Prostate gland (tissue), 2 donors: Measurements from ENCODE around the gene CKMT2.

Experiments used
- CTCF ChIP-seq, 4 experiments: fragments of 200-600 bp in 2 of 4; fragments of 450-650 bp in 2 of 4; sonication (generic) in 2 of 4; IDR thresholded peaks; 1 replicate in 3 of 4; 2 replicates in 1 of 4; pipeline ENCODE4 v1.5.1; 2016 to 2019; ENCODE audit warnings: antibody characterized with exemption in 4 of 4, mild to moderate bottlenecking in 2 of 4, moderate library complexity in 2 of 4
- POLR2A ChIP-seq: fragments of 450-650 bp; IDR thresholded peaks from one replicate; pipeline ENCODE4 v1.6.1; 2016; ENCODE audit warnings: antibody characterized with exemption, mild to moderate bottlenecking

GRCh38 chr5:81250004-81250403 lies 16.9 kb downstream of the CKMT2 start:
- TF ChIP-seq CTCF (IDR thresholded peaks at IDR 0.05) = no peak
- TF ChIP-seq POLR2A = no peak
